ES-I3 (cell line): ENCODE results near the gene SETD2.
"Not testable (repeated sequence)": the region's sequence is repeated elsewhere in the genome, so short reads cannot be mapped to it uniquely, and the experiment has no call there.

Experiments
- H3K36me3 ChIP-seq: 2 replicates; pipeline ENCODE4 v1.6.1; 2013; ENCODE audit warnings: mild to moderate bottlenecking, low read length, control low read depth, moderate library complexity; ENCODE audit not compliant: insufficient read depth
- H3K4me1 ChIP-seq: 2 replicates; pipeline ENCODE4 v1.6.1; 2013; ENCODE audit warnings: mild to moderate bottlenecking, control low read depth, low read length; ENCODE audit not compliant: insufficient read depth
- H3K9ac ChIP-seq: 2 replicates; pipeline ENCODE4 v1.6.1; 2013; ENCODE audit warnings: low read depth, mild to moderate bottlenecking, low read length, moderate library complexity
- H3K9me3 ChIP-seq: 2 replicates; pipeline ENCODE4 v1.6.1; 2013; ENCODE audit warnings: mild to moderate bottlenecking, low read length, moderate library complexity; ENCODE audit not compliant: control insufficient read depth, insufficient read depth

Gene SETD2

GRCh38 chr3:47054412-47054811 lies 109.5 kb downstream of the SETD2 start:
- H3K36me3 ChIP-seq: peaks cover 8% of the 10 kb centered on the region; the same call in 1 of the 2 replicates
- no peaks in the 10 kb centered on the region for H3K9me3 ChIP-seq
- H3K4me1 ChIP-seq: no peaks in the 10 kb centered on the region
- H3K9ac ChIP-seq: no peak overlapping the region

GRCh38 chr3:47047673-47048072 lies 116.2 kb downstream of the SETD2 start:
- Histone ChIP-seq H3K4me1 (no peaks in the 10 kb centered on the region; the same call in 1 of the 2 replicates), H3K9ac (no peak overlapping the region), H3K9me3 (no peaks in the 10 kb centered on the region), H3K36me3 (peaks cover 3% of the 10 kb centered on the region; the same call in 1 of the 2 replicates)

- H3K9me3 ChIP-seq: no peaks in the 10 kb centered on the region
- no peaks in the 10 kb centered on the region; the same call in 1 of the 2 replicates for H3K4me1 ChIP-seq
- no peak overlapping the region for H3K9ac ChIP-seq
- peaks cover 3% of the 10 kb centered on the region; the same call in 1 of the 2 replicates for H3K36me3 ChIP-seq
Observed at GRCh38 chr3:47047069-47047468, 116.8 kb downstream of the SETD2 start.

GRCh38 chr3:47042231-47042791 lies 121.6 kb downstream of the SETD2 start:
- Histone ChIP-seq H3K36me3 (peaks cover 22% of the 10 kb centered on the region), H3K9ac (no peak overlapping the region), H3K4me1 (no peaks in the 10 kb centered on the region), H3K9me3 (no peaks in the 10 kb centered on the region)

GRCh38 chr3:47041114-47041513 lies 122.8 kb downstream of the SETD2 start:
- H3K36me3 ChIP-seq: peaks cover 23% of the 10 kb centered on the region
- H3K9ac ChIP-seq: no peak overlapping the region
- H3K4me1 ChIP-seq: no peaks in the 10 kb centered on the region
- no peaks in the 10 kb centered on the region for H3K9me3 ChIP-seq

GRCh38 chr3:47037302-47037701 lies 126.6 kb downstream of the SETD2 start:
- not testable (repeated sequence) for H3K9me3 ChIP-seq, H3K9ac ChIP-seq, H3K4me1 ChIP-seq
- H3K36me3 ChIP-seq: peaks cover 32% of the 10 kb centered on the region

GRCh38 chr3:47036145-47036544 lies 127.8 kb downstream of the SETD2 start:
- no peak overlapping the region for H3K9ac ChIP-seq
- no peaks in the 10 kb centered on the region for H3K4me1 ChIP-seq
- no peaks in the 10 kb centered on the region for H3K9me3 ChIP-seq
- H3K36me3 ChIP-seq: peaks cover 30% of the 10 kb centered on the region

GRCh38 chr3:47035645-47036044 lies 128.3 kb downstream of the SETD2 start:
- Histone ChIP-seq H3K9me3 (no peaks in the 10 kb centered on the region), H3K9ac (no peak overlapping the region), H3K4me1 (no peaks in the 10 kb centered on the region), H3K36me3 (peaks cover 26% of the 10 kb centered on the region)

GRCh38 chr3:47034868-47035489 lies 128.9 kb downstream of the SETD2 start:
- Histone ChIP-seq H3K9ac (no peak overlapping the region), H3K9me3 (no peaks in the 10 kb centered on the region), H3K36me3 (peaks cover 20% of the 10 kb centered on the region), H3K4me1 (no peaks in the 10 kb centered on the region)

GRCh38 chr3:47031041-47031440 lies 132.9 kb downstream of the SETD2 start:
- H3K9ac ChIP-seq, H3K4me1 ChIP-seq, H3K9me3 ChIP-seq: not testable (repeated sequence)
- peaks cover 12% of the 10 kb centered on the region for H3K36me3 ChIP-seq

- Histone ChIP-seq H3K4me1 (0 out of 2 replicates have a peak, but pooled peaks cover 3% of the 10 kb centered on the region), H3K9ac (no peak overlapping the region), H3K36me3 (no peaks in the 10 kb centered on the region; the same call in 1 of the 2 replicates), H3K9me3 (no peaks in the 10 kb centered on the region)
Observed at GRCh38 chr3:47028667-47029066, 135.2 kb downstream of the SETD2 start.

- Histone ChIP-seq H3K9me3 (no peaks in the 10 kb centered on the region), H3K4me1 (0 out of 2 replicates have a peak, but pooled peaks cover 3% of the 10 kb centered on the region), H3K9ac (no peak overlapping the region), H3K36me3 (no peaks in the 10 kb centered on the region; the same call in 1 of the 2 replicates)
Observed at GRCh38 chr3:47028146-47028545, 135.8 kb downstream of the SETD2 start.

GRCh38 chr3:47026432-47026831 lies 137.5 kb downstream of the SETD2 start:
- H3K9me3 ChIP-seq, H3K36me3 ChIP-seq, H3K9ac ChIP-seq, H3K4me1 ChIP-seq: not testable (repeated sequence)

GRCh38 chr3:47024932-47025331 lies 139.0 kb downstream of the SETD2 start:
- no peaks in the 10 kb centered on the region for H3K36me3 ChIP-seq
- H3K9ac ChIP-seq: no peak overlapping the region
- 0 out of 2 replicates have a peak, but pooled peaks cover 3% of the 10 kb centered on the region for H3K4me1 ChIP-seq
- H3K9me3 ChIP-seq: no peaks in the 10 kb centered on the region

GRCh38 chr3:47022641-47023071 lies 141.3 kb downstream of the SETD2 start:
- no peak overlapping the region for H3K9ac ChIP-seq
- peaks cover 8% of the 10 kb centered on the region; the same call in 1 of the 2 replicates for H3K4me1 ChIP-seq
- peaks cover 5% of the 10 kb centered on the region for H3K36me3 ChIP-seq
- no peaks in the 10 kb centered on the region for H3K9me3 ChIP-seq
